Esophagus muscularis mucosa (tissue), 4 donors: ENCODE measurements around the gene DLG1. TPM values are rescaled to one million over a fixed set of nuclear protein-coding genes. Genes with fewer than 3 reads are reported as not detected.

Source experiments
- DNase-seq: peaks from one replicate; pipeline ENCODE4 v3.0.0-alpha.2; 2017; ENCODE audit errors: extremely low spot score
- H3K27ac ChIP-seq, 4 donors: fragments of 200-600 bp; sonication (generic); replicated peaks in 1 of 4; 1 replicate in 3 of 4; 2 replicates in 1 of 4; pipeline ENCODE4 v1.5.1; 2016 to 2019; ENCODE audit warnings: mild to moderate bottlenecking in 1 of 4
- H3K27me3 ChIP-seq, 4 donors: fragments of 200-600 bp; sonication (generic); one replicate each; pipeline versions ENCODE4 v1.5.1 to v1.6.0; 2016 to 2019
- H3K36me3 ChIP-seq, 4 donors: fragments of 200-600 bp; sonication (generic); one replicate each; pipeline ENCODE4 v1.5.1; 2016 to 2019
- H3K4me1 ChIP-seq, 4 donors: fragments of 200-600 bp; sonication (generic); one replicate each; pipeline ENCODE4 v1.5.1; 2016 to 2019
- H3K4me3 ChIP-seq, 4 donors: fragments of 200-600 bp; sonication (generic); 1 replicate in 2 of 4; 2 replicates in 2 of 4; pipeline ENCODE4 v1.5.1; 2016 to 2019; ENCODE audit warnings: mild to moderate bottlenecking in 4 of 4, moderate library complexity in 1 of 4
- H3K9me3 ChIP-seq, 4 donors: fragments of 200-600 bp; sonication (generic); 1 replicate in 3 of 4; 2 replicates in 1 of 4; pipeline ENCODE4 v1.5.1; 2016 to 2019
- CTCF ChIP-seq, 3 experiments: fragments of 200-600 bp in 2 of 3; fragments of 450-650 bp in 1 of 3; sonication (generic) in 2 of 3; IDR thresholded peaks; one replicate each; pipeline ENCODE4 v1.5.1; 2017 to 2019; ENCODE audit warnings: antibody characterized with exemption in 3 of 3, mild to moderate bottlenecking in 2 of 3, moderate library complexity in 1 of 3
- EP300 ChIP-seq: sonication (generic); formaldehyde crosslinking; IDR thresholded peaks from one replicate; pipeline ENCODE4 v1.6.1; 2017; ENCODE audit warnings: antibody characterized with exemption
- POLR2A ChIP-seq: fragments of 450-650 bp; IDR thresholded peaks from one replicate; pipeline ENCODE4 v1.6.1; 2017; ENCODE audit warnings: antibody characterized with exemption, moderate library complexity, mild to moderate bottlenecking, low read depth
- POLR2AphosphoS5 ChIP-seq, 2 donors: sonication (generic); formaldehyde crosslinking; IDR thresholded peaks; one replicate each; pipeline ENCODE4 v1.6.1; 2017; ENCODE audit warnings: antibody characterized with exemption in 2 of 2
- WGBS: methylation state at CpG from one replicate; pipeline ENCODE4 v1.1.5; 2018; 5-methylcytosine and 5-hydroxymethylcytosine counted together
- intact Hi-C: fragments of 100-400 bp; cut with DNase I; formaldehyde crosslinking; loops from one replicate; pipeline ENCODE4 v1.15.1; 2023
- total RNA-seq, 4 donors: library from RNA; depleted of rRNA; stranded (reverse); fragments of >200 nt; gene quantifications; one replicate each; pipeline versions ENCODE4 v1.1.0 to v1.2.1, GENCODE V29; 2016

DLG1 gene
- total RNA-seq, 4 donors from 2014 or later = 56.8 to 73.1 (median 69.1) TPM

- DNase-seq = no peak
- H3K36me3 ChIP-seq = peaks cover 0 to 21% (median 12%) of the 10 kb centered on the region in 4 donors
- H3K4me3 ChIP-seq = no peak overlapping the region
- intact Hi-C loops = no loop called here
- WGBS = 50% methylated on average over 2 of the region's 2 CpGs
- no peak overlapping the region for H3K27ac ChIP-seq
- no peaks in the 10 kb centered on the region for H3K4me1 ChIP-seq
- TF ChIP-seq CTCF (IDR thresholded peaks at IDR 0.05) (no peak), EP300 (no peak), POLR2AphosphoS5 (IDR thresholded peaks at IDR 0.05) (no peak), POLR2A (no peak)
- no peaks in the 10 kb centered on the region for H3K9me3 ChIP-seq
- H3K27me3 ChIP-seq = no peaks in the 10 kb centered on the region
These were observed 176.0 kb downstream of the DLG1 start for GRCh38 chr3:197122394-197122793.

- intact Hi-C loops = no loop called here
These were observed 181.3 kb downstream of the DLG1 start for GRCh38 chr3:197117114-197117513.

GRCh38 chr3:197114007-197114406, 184.4 kb downstream of the DLG1 start:
- Histone ChIP-seq H3K4me1 (no peaks in the 10 kb centered on the region), H3K9me3 (no peaks in the 10 kb centered on the region), H3K27me3 (no peaks in the 10 kb centered on the region), H3K4me3 (no peak overlapping the region), H3K27ac (no peak overlapping the region), H3K36me3 (peaks cover 0 to 41% (median 21%) of the 10 kb centered on the region in 4 donors)
- intact Hi-C loops = no loop called here
- DNase-seq = no peak
- 96% methylated on average over 3 of the region's 3 CpGs for WGBS
- TF ChIP-seq EP300 = no peak
- no peak for TF ChIP-seq POLR2AphosphoS5 (IDR thresholded peaks at IDR 0.05)
- no peak for TF ChIP-seq POLR2A
- TF ChIP-seq CTCF (IDR thresholded peaks at IDR 0.05) = no peak

More at GRCh38 chr3:197117114-197117513, 181.3 kb downstream of the DLG1 start:
- Histone ChIP-seq H3K27me3 (no peaks in the 10 kb centered on the region), H3K4me1 (no peaks in the 10 kb centered on the region), H3K4me3 (no peak overlapping the region), H3K27ac (no peak overlapping the region), H3K9me3 (no peaks in the 10 kb centered on the region), H3K36me3 (peaks cover 0 to 22% (median 14%) of the 10 kb centered on the region in 4 donors)
- no peak for TF ChIP-seq EP300
- no peak for TF ChIP-seq CTCF (IDR thresholded peaks at IDR 0.05)
- TF ChIP-seq POLR2AphosphoS5 (IDR thresholded peaks at IDR 0.05) = no peak
- TF ChIP-seq POLR2A = no peak
- DNase-seq = no peak
- WGBS = 91% methylated on average over 2 of the region's 2 CpGs

- intact Hi-C loops = no loop called here
- Histone ChIP-seq H3K27me3 (no peaks in the 10 kb centered on the region), H3K27ac (no peak overlapping the region), H3K4me1 (no peaks in the 10 kb centered on the region), H3K9me3 (no peaks in the 10 kb centered on the region), H3K36me3 (peaks cover 0 to 42% (median 19%) of the 10 kb centered on the region in 4 donors), H3K4me3 (no peak overlapping the region)
- no peak for TF ChIP-seq POLR2A
- TF ChIP-seq POLR2AphosphoS5 (IDR thresholded peaks at IDR 0.05) = no peak
- no peak for TF ChIP-seq EP300
- TF ChIP-seq CTCF (IDR thresholded peaks at IDR 0.05) = no peak
- DNase-seq = no peak
These were observed 186.7 kb downstream of the DLG1 start for GRCh38 chr3:197111685-197112084.

GRCh38 chr3:197105786-197106185, 192.6 kb downstream of the DLG1 start:
- no peak for DNase-seq
- Histone ChIP-seq H3K27ac (no peak overlapping the region), H3K4me1 (no peaks in the 10 kb centered on the region), H3K27me3 (no peaks in the 10 kb centered on the region), H3K36me3 (peaks cover 0 to 46% (median 10%) of the 10 kb centered on the region in 4 donors), H3K9me3 (no peaks in the 10 kb centered on the region), H3K4me3 (no peak overlapping the region)
- no peak for TF ChIP-seq POLR2AphosphoS5 (IDR thresholded peaks at IDR 0.05)
- no peak for TF ChIP-seq POLR2A
- TF ChIP-seq CTCF (IDR thresholded peaks at IDR 0.05) = no peak
- TF ChIP-seq EP300 = no peak
- intact Hi-C loops = no loop called here
- WGBS = 78% methylated on average over 2 of the region's 2 CpGs
